Smooth muscle cell (in vitro differentiated cells): ENCODE data around the gene CELF4. TPM values are rescaled to one million over a fixed set of nuclear protein-coding genes. Genes with fewer than 3 reads are reported as not detected.

ENCODE experiments used
- DNase-seq: peaks from one replicate; lab custom pipeline; 2025; ENCODE audit not compliant: unreplicated experiment; lab: John Stamatoyannopoulos, UW
- H2AFZ ChIP-seq: fragments of 200-600 bp; sonication (generic); 2 replicates; pipeline ENCODE4 v1.6.0; 2016; ENCODE audit warnings: antibody characterized with exemption, low read depth, mild to moderate bottlenecking
- H3F3A ChIP-seq: fragments of 200-600 bp; sonication (generic); 2 replicates; pipeline ENCODE4 v1.6.0; 2017; ENCODE audit warnings: antibody characterized with exemption, low read depth
- H3K27ac ChIP-seq: fragments of 200-600 bp; sonication (generic); 2 replicates; pipeline ENCODE4 v1.5.1; 2016; ENCODE audit warnings: low read depth, mild to moderate bottlenecking
- H3K27me3 ChIP-seq: fragments of 200-600 bp; sonication (generic); 2 replicates; pipeline ENCODE4 v1.6.1; 2016; ENCODE audit warnings: low read depth, mild to moderate bottlenecking
- H3K36me3 ChIP-seq: fragments of 200-600 bp; sonication (generic); 2 replicates; pipeline ENCODE4 v1.5.1; 2016; ENCODE audit warnings: low read depth
- H3K4me1 ChIP-seq: fragments of 200-600 bp; sonication (generic); 2 replicates; pipeline ENCODE4 v1.5.1; 2016; ENCODE audit warnings: low read depth
- H3K4me2 ChIP-seq: fragments of 200-600 bp; sonication (generic); 2 replicates; pipeline ENCODE4 v1.6.0; 2016; ENCODE audit warnings: mild to moderate bottlenecking
- H3K4me3 ChIP-seq: fragments of 200-600 bp; sonication (generic); 2 replicates; pipeline ENCODE4 v1.5.1; 2016; ENCODE audit warnings: mild to moderate bottlenecking
- H3K79me2 ChIP-seq: fragments of 200-600 bp; sonication (generic); 2 replicates; pipeline ENCODE4 v1.6.0; 2016; ENCODE audit warnings: low read depth, mild to moderate bottlenecking
- H3K9ac ChIP-seq: fragments of 200-600 bp; sonication (generic); 2 replicates; pipeline ENCODE4 v1.6.0; 2016; ENCODE audit warnings: low read depth
- H3K9me3 ChIP-seq: fragments of 200-600 bp; sonication (generic); replicated peaks from 2 replicates; pipeline ENCODE4 v1.5.1; 2016; ENCODE audit warnings: low read depth
- H4K20me1 ChIP-seq: fragments of 200-600 bp; sonication (generic); 2 replicates; pipeline ENCODE4 v1.6.0; 2016; ENCODE audit warnings: low read depth
- CTCF ChIP-seq: fragments of 200-600 bp; sonication (generic); IDR thresholded peaks from 2 replicates; pipeline ENCODE4 v1.5.1; 2017; ENCODE audit warnings: borderline replicate concordance, mild to moderate bottlenecking, antibody characterized with exemption; ENCODE audit not compliant: insufficient read depth, poor library complexity, severe bottlenecking
- WGBS: methylation state at CpG from one replicate; pipeline ENCODE4 v1.1.7; 2016; ENCODE audit warnings: low lambda C conversion rate; 5-methylcytosine and 5-hydroxymethylcytosine counted together
- polyA plus RNA-seq: library from polyadenylated mRNA; unstranded; fragments of >200 nt; fragmentation: Nextera tagmentation; extraction: Ambion mirVana; gene quantifications from 2 replicates; pipeline ENCODE4 v1.2.1, GENCODE V29; 2016
- total RNA-seq: library from RNA; depleted of rRNA; stranded (reverse); fragments of >200 nt; gene quantifications from 2 replicates; pipeline ENCODE4 v1.2.3, GENCODE V29; 2014

The CELF4 gene
- total and polyA plus RNA-seq, 2 experiments from 2014 or later: 0.40 TPM; not detected in 1

DNA sequence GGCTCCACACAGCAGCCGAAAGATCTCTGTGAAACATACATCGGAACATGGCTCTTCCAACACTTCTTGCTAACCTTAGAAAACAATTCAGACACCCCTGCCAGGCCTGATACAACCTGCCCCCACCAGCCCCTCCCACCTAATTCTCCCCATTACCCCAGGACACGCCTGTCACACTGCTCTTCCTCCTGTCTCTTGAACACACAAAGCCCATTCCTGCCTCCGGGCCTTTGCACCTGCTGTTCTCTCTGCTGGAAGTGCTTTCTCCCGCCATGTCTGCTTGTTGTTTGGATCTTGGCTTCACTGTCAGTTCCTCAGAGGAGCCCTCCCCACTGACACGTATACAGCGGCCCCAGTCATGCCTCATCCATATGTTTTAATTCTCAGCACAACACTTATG is 24.1 kb downstream of the CELF4 start:
- Histone ChIP-seq H3K27me3 (peaks cover 38% of the 10 kb centered on the region), H3K27ac (no peak overlapping the region), H3K4me3 (no peak overlapping the region), H4K20me1 (no peaks in the 10 kb centered on the region), H3F3A (no peaks in the 10 kb centered on the region), H3K9me3 (no peaks in the 10 kb centered on the region), H2AFZ (no peak overlapping the region), H3K36me3 (no peaks in the 10 kb centered on the region), H3K4me2 (no peak overlapping the region), H3K79me2 (no peaks in the 10 kb centered on the region), H3K9ac (no peak overlapping the region), H3K4me1 (no peaks in the 10 kb centered on the region)
- 89% methylated on average over 7 of the region's 7 CpGs for WGBS
- no peak for DNase-seq
- no peak for TF ChIP-seq CTCF

GRCh38 chr18:37540424-37541138 is 25.0 kb downstream of the CELF4 start:
- Histone ChIP-seq H3K79me2 (no peaks in the 10 kb centered on the region), H3K36me3 (no peaks in the 10 kb centered on the region), H3K4me2 (no peak overlapping the region), H3K27me3 (peaks cover 38% of the 10 kb centered on the region), H3K27ac (no peak overlapping the region), H3K9me3 (no peaks in the 10 kb centered on the region), H4K20me1 (no peaks in the 10 kb centered on the region), H3F3A (no peaks in the 10 kb centered on the region), H3K4me1 (no peaks in the 10 kb centered on the region), H3K9ac (no peak overlapping the region), H3K4me3 (no peak overlapping the region), H2AFZ (no peak overlapping the region)
- WGBS: 51% methylated on average over 9 of the region's 9 CpGs
- TF ChIP-seq CTCF: no peak
- DNase-seq: no peak

DNA sequence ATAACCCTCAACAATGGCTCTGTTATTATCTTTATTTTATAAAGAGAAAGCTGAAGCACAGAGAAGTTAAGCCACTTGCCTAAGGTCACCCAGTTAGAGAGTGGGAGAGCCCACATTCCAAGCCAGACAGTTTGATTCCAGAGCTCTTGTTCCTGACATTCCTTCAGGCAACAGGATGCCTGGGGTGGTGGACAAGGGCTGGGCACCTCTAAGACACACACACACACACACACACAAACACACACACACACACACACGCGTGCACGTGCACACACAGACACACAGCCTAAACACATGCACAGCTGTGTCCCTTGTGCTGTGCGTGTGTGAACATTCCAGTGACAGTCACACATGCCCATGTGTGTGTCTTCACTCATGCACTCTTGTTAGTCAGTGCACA is 26.4 kb downstream of the CELF4 start:
- H3K4me1 ChIP-seq: no peaks in the 10 kb centered on the region
- no peak overlapping the region for H3K9ac ChIP-seq
- H3K4me3 ChIP-seq: no peak overlapping the region
- no peak overlapping the region for H2AFZ ChIP-seq
- no peaks in the 10 kb centered on the region for H3K9me3 ChIP-seq
- no peaks in the 10 kb centered on the region for H3F3A ChIP-seq
- no peak overlapping the region for H3K27ac ChIP-seq
- H3K36me3 ChIP-seq: no peaks in the 10 kb centered on the region
- no peak overlapping the region for H3K4me2 ChIP-seq
- 85% methylated on average over 4 of the region's 4 CpGs for WGBS
- H3K27me3 ChIP-seq: peaks cover 51% of the 10 kb centered on the region
- DNase-seq: no peak
- H4K20me1 ChIP-seq: no peaks in the 10 kb centered on the region
- TF ChIP-seq CTCF: no peak
- no peaks in the 10 kb centered on the region for H3K79me2 ChIP-seq
